Neural cell (in vitro differentiated cells): ENCODE results near the gene ALX1.

Source experiments
- CTCF ChIP-seq: fragments of 450-650 bp; IDR thresholded peaks from 2 replicates; pipeline ENCODE4 v1.5.1; 2014; ENCODE audit warnings: antibody characterized with exemption, mild to moderate bottlenecking, moderate library complexity; ENCODE audit not compliant: poor library complexity, severe bottlenecking
- EP300 ChIP-seq: fragments of 450-650 bp; conservative IDR thresholded peaks from 2 replicates; pipeline ENCODE4 v1.6.1; 2014; ENCODE audit warnings: antibody characterized with exemption, mild to moderate bottlenecking, moderate library complexity; ENCODE audit not compliant: poor library complexity, severe bottlenecking
- EZH2 ChIP-seq: fragments of 200-600, 300-800 bp; shearing (Covaris generic), sonication (generic); IDR thresholded peaks from 2 replicates; pipeline ENCODE4 v1.6.1; 2014; ENCODE audit warnings: antibody characterized with exemption, low read length, borderline replicate concordance, mild to moderate bottlenecking; ENCODE audit not compliant: insufficient read depth, poor library complexity, severe bottlenecking
- MXI1 ChIP-seq: fragments of 450-650 bp; conservative IDR thresholded peaks from 2 replicates; pipeline ENCODE4 v1.6.1; 2014; ENCODE audit warnings: antibody characterized with exemption, mild to moderate bottlenecking; ENCODE audit not compliant: poor library complexity, severe bottlenecking
- POLR2AphosphoS5 ChIP-seq: IDR thresholded peaks from 2 replicates; pipeline ENCODE4 v1.6.1; 2012
- RAD21 ChIP-seq: fragments of 450-650 bp; conservative IDR thresholded peaks from 2 replicates; pipeline ENCODE4 v1.6.1; 2014; ENCODE audit warnings: antibody characterized with exemption, mild to moderate bottlenecking, moderate library complexity
- REST ChIP-seq: IDR thresholded peaks from 2 replicates; pipeline ENCODE4 v1.6.1; 2012; ENCODE audit warnings: borderline replicate concordance
- SMC3 ChIP-seq: fragments of 450-650 bp; conservative IDR thresholded peaks from 2 replicates; pipeline ENCODE4 v1.6.1; 2014; ENCODE audit warnings: antibody characterized with exemption, mild to moderate bottlenecking, moderate library complexity; ENCODE audit not compliant: poor library complexity
- TAF1 ChIP-seq: IDR thresholded peaks from 2 replicates; pipeline ENCODE4 v1.6.1; 2012; ENCODE audit warnings: low read depth

GRCh38 chr12:85277900-85278597 is 2.0 kb upstream of the ALX1 start:
- no peak for TF ChIP-seq EP300
- no peak for TF ChIP-seq RAD21
- TF ChIP-seq CTCF = no peak
- no peak for TF ChIP-seq EZH2
- no peak for TF ChIP-seq SMC3
- TF ChIP-seq TAF1 = no peak
- TF ChIP-seq POLR2AphosphoS5 = no peak
- TF ChIP-seq REST = no peak
- TF ChIP-seq MXI1 = no peak
